Body of pancreas (tissue), 4 donors: ENCODE measurements around the gene PXDN. TPM values are rescaled to one million over a fixed set of nuclear protein-coding genes. Genes with fewer than 3 reads are reported as not detected.
"Not testable (repeated sequence)": the region's sequence is repeated elsewhere in the genome, so short reads cannot be mapped to it uniquely, and the experiment has no call there.

Experiments used
- ATAC-seq: fragments of 150-250 bp; one replicate; pipeline ENCODE4 v1.9.1; 2016
- DNase-seq, 4 donors: peaks; one replicate each; pipeline ENCODE4 v3.0.0-alpha.2; 2019
- H3K27ac ChIP-seq, 4 donors: fragments of 200-600 bp; sonication (generic); 1 replicate in 3 of 4; 2 replicates in 1 of 4; pipeline versions ENCODE4 v1.5.1 to v1.6.1; 2016 to 2019; ENCODE audit warnings: mild to moderate bottlenecking in 1 of 4, mixed read lengths in 1 of 4, moderate library complexity in 1 of 4
- H3K27me3 ChIP-seq, 2 donors: fragments of 200-600 bp; sonication (generic); one replicate each; pipeline ENCODE4 v1.6.0; 2016; ENCODE audit warnings: mild to moderate bottlenecking in 1 of 2
- H3K36me3 ChIP-seq, 2 donors: fragments of 200-600 bp; sonication (generic); replicated peaks in 1 of 2; 2 replicates each; pipeline ENCODE4 v1.5.1; 2016; ENCODE audit warnings: low read depth in 2 of 2; ENCODE audit not compliant: insufficient read depth in 1 of 2
- H3K4me1 ChIP-seq: fragments of 200-600 bp; sonication (generic); one replicate; pipeline ENCODE4 v1.6.0; 2016
- H3K4me3 ChIP-seq, 2 donors: fragments of 200-600 bp; sonication (generic); 1 replicate in 1 of 2; 2 replicates in 1 of 2; pipeline ENCODE4 v1.5.1; 2016 to 2019
- H3K9me3 ChIP-seq, 3 donors: fragments of 200-600 bp; sonication (generic); 1 replicate in 2 of 3; 2 replicates in 1 of 3; pipeline ENCODE4 v1.5.1; 2016
- CTCF ChIP-seq, 7 experiments: fragments of 450-650 bp in 4 of 7; fragments of 200-600 bp in 3 of 7; sonication (generic) in 3 of 7; IDR thresholded peaks; one replicate each; pipeline ENCODE4 v1.5.1; 2016 to 2019; ENCODE audit warnings: antibody characterized with exemption in 7 of 7
- POLR2A ChIP-seq, 3 donors: fragments of 450-650 bp; IDR thresholded peaks; one replicate each; pipeline ENCODE4 v1.6.1; 2016; ENCODE audit warnings: antibody characterized with exemption in 3 of 3, mild to moderate bottlenecking in 2 of 3
- WGBS, 2 donors: methylation state at CpG; one replicate each; pipeline ENCODE4 v1.1.5; 2017; 5-methylcytosine and 5-hydroxymethylcytosine counted together
- intact Hi-C: fragments of 100-400 bp; cut with DNase I; formaldehyde crosslinking; loops from one replicate; pipeline ENCODE4 v1.15.1; 2023
- total RNA-seq, 2 donors: library from RNA; depleted of rRNA; stranded (reverse); fragments of >200 nt; gene quantifications; one replicate each; pipeline ENCODE4 v1.1.0, GENCODE V29; 2016

PXDN gene
- total RNA-seq, 2 donors from 2014 or later: 7.0 to 41.9 TPM

- no peaks in the 10 kb centered on the region for H3K4me1 ChIP-seq
- H3K36me3 ChIP-seq: no peaks in the 10 kb centered on the region
- H3K27me3 ChIP-seq: no peaks in the 10 kb centered on the region
- 92 to 100% methylated on average over 2 to 26 of the region's 26 CpGs for WGBS, 2 donors
- no peak for ATAC-seq
- DNase-seq: no peak
- H3K4me3 ChIP-seq: no peak overlapping the region
- TF ChIP-seq CTCF (IDR thresholded peaks at IDR 0.05) (no peak), POLR2A (IDR thresholded peaks at IDR 0.05) (no peak)
- H3K27ac ChIP-seq: no peak overlapping the region
- no peaks in the 10 kb centered on the region for H3K9me3 ChIP-seq
- intact Hi-C loops: no loop called here
These were observed 14.7 kb upstream of the PXDN start for GRCh38 chr2:1758774-1759610.

- H3K4me1 ChIP-seq: no peaks in the 10 kb centered on the region
- no peaks in the 10 kb centered on the region for H3K36me3 ChIP-seq
- no peaks in the 10 kb centered on the region for H3K9me3 ChIP-seq
- TF ChIP-seq POLR2A (IDR thresholded peaks at IDR 0.05) (no peak), CTCF (IDR thresholded peaks at IDR 0.05) (no peak)
- no peaks in the 10 kb centered on the region for H3K27me3 ChIP-seq
- H3K4me3 ChIP-seq: no peak overlapping the region
- DNase-seq: no peak
- no peak for ATAC-seq
- H3K27ac ChIP-seq: no peak overlapping the region
- intact Hi-C loops: no loop called here
- WGBS, 2 donors: 79 to 86% methylated on average over 4 to 5 of the region's 5 CpGs
These were observed 13.9 kb upstream of the PXDN start for GRCh38 chr2:1758171-1758570.

DNA sequence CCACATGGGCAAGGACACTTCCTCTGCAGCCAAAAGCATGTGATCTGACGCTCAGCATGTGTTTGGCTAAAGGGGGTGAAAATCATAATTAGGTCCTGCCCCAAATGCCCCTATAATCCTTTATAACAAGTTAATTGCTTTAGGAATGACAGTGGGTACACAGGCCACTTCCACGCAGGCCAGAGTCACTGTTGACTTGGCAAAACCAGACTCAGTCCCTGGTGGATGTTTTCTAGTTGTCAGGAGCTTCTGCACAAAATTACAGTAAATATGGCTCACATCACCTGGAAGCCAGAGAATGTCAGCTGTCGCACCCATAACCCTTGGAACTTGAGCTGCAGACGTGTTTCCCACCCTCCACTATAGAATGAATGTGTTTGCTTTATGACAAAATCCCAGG lies 13.3 kb upstream of the PXDN start:
- ATAC-seq: no peak
- Histone ChIP-seq H3K27me3 (peaks cover 0 to 4% of the 10 kb centered on the region in 2 donors), H3K4me1 (no peaks in the 10 kb centered on the region), H3K4me3 (no peak overlapping the region), H3K36me3 (no peaks in the 10 kb centered on the region), H3K9me3 (no peaks in the 10 kb centered on the region), H3K27ac (no peak overlapping the region)
- no peak for DNase-seq
- WGBS, 2 donors: 71 to 81% methylated on average over 4 of the region's 4 CpGs
- intact Hi-C loops: no loop called here
- TF ChIP-seq CTCF (IDR thresholded peaks at IDR 0.05) (no peak), POLR2A (IDR thresholded peaks at IDR 0.05) (no peak)

DNA sequence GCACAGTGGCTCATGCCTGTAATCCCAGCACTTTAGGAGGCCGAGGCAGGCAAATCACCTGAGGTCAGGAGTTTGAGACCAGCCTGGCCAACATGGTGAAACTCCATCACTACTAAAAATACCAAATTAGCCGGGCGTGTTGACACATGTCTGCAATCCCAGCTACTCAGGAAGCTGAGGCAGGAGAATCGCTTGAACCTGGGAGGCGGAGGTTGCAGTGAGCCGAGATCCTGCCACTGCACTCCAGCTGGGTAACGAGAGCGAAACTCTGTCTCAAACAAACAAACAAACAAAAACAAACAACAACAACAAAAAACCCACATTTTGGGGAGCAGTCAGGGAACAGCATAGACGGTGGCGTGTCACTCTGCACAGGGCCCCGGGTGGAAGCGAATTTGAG lies 12.8 kb upstream of the PXDN start:
- H3K4me3 ChIP-seq, DNase-seq, H3K36me3 ChIP-seq, H3K9me3 ChIP-seq, ATAC-seq, H3K4me1 ChIP-seq, H3K27ac ChIP-seq, H3K27me3 ChIP-seq, intact Hi-C loops: not testable (repeated sequence)
- WGBS, 2 donors: 85% methylated on average over 10 to 12 of the region's 12 CpGs

GRCh38 chr2:1756456-1756855 lies 12.1 kb upstream of the PXDN start:
- DNase-seq (no peak), ATAC-seq (no peak)
- no peak overlapping the region for H3K4me3 ChIP-seq
- peaks cover 0 to 4% of the 10 kb centered on the region in 2 donors for H3K27me3 ChIP-seq
- no peaks in the 10 kb centered on the region for H3K4me1 ChIP-seq
- intact Hi-C loops: no loop called here
- H3K27ac ChIP-seq: no peak overlapping the region
- no peak for TF ChIP-seq POLR2A (IDR thresholded peaks at IDR 0.05)
- TF ChIP-seq CTCF (IDR thresholded peaks at IDR 0.05): no peak
- H3K36me3 ChIP-seq: no peaks in the 10 kb centered on the region
- 85% methylated on average over 7 to 10 of the region's 10 CpGs for WGBS, 2 donors
- no peaks in the 10 kb centered on the region for H3K9me3 ChIP-seq
